GM18498 (cell line): Measurements from ENCODE around the gene TBC1D22B.

Experiments used
- ATAC-seq: cut with Tn5 transposase; IDR thresholded peaks from one replicate; pipeline ENCODE4 v1.9.1; 2021; ENCODE audit warnings: mild to moderate bottlenecking, moderate library complexity; ENCODE audit not compliant: unreplicated experiment

The TBC1D22B gene

DNA sequence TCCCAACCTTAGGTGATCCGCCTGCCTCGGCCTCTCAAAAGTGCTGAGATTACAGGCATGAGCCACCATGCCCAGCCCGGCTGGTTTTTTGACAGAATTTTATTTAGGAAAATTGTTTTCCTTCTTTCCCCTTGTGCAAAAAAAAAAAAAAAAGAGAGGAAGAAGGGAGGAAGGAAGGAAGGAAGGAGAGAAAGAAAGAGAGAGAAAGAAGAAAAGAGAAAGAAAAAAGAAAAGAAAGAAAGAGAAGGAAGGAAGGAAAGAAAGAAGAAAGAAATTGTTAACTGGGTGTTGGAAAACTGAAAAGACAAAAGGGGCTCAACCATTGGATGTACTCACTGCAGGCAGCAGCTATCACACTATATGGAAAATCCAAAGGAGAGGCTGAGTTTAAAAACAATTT lies 94.8 kb downstream of the TBC1D22B start:
- no peak for ATAC-seq

DNA sequence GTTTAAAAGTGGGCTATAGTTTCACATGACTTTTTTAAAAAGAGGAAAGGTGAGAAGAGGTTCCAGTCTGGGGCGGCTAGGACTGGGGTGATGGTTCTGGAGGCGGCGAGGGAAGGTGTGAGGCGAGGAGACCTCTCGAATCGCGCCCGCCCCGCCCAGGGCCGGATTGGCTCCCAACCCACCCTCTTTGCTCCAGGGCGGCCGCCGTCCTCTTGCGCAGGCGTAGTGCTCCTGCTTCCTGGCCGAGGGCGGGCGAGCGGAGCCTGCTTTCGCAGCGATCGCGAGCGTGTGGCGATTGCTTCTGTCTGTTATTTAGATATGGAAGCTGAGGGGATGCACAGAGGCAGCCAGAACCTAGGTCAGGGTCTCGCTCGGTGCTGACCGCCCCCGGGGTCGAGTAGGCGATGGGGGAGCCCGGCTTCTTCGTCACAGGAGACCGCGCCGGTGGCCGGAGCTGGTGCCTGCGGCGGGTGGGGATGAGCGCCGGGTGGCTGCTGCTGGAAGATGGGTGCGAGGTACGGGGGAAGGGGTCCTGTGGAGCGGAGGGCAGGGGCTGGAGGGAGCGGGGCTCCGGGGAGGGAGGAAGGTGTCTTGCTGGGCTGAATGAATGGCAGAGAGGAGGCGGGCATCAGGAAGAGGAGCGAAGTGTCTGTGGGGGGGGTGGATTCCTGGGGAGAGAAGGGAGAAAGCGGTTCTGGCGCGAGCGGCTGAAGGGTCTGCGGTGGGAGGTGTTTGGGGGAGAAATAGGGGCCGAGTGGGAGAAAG lies 96.4 kb downstream of the TBC1D22B start, which contains the start of gene RNF8:
RNF8 (plus strand) TSS at position 223 of the 765 bp plus-strand sequence; CDS start at position 405, 182 bp downstream.
- ATAC-seq: peak; percentile 93

GRCh38 chr6:37354526-37355384 lies 97.2 kb downstream of the TBC1D22B start:
- peak; percentile 13 for ATAC-seq

DNA sequence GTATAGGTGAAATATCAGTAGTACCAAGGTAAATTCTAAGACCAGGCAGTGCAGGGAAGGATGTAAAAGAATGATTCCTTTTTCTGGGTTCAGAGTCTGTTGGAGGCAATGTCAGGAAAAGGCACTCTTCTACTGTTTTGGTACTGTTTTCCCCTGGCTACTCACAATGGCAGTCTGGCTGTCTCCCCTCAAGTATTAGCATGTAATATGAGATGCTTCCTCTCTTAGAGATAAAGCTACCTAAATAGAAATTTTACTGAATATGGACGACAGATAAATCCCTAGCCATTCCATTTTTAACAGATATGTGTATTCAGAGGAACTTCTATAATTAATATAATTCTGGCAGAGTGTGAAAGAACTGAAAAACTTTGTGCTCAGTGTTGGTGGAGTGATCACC lies 99.7 kb downstream of the TBC1D22B start:
- ATAC-seq: no peak

DNA sequence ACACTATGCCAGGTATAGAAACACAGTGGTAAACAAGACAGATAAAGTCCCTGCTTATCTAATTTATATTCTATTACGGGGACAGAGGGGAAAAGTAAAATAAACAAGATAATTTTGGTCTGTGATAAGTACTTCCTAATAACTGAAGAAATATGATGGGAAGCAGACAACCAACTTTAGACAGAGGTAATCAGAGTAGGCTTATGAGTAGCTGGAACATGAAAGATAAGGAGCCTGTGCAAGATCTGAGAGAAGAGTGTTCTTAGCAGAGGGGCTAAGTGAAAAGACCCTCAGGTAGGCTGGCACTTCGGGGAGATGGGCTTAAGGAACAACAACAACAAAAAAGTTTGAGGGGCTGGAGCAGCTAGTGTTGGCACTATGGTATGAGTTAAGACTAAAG lies 100.3 kb downstream of the TBC1D22B start:
- ATAC-seq: no peak

DNA sequence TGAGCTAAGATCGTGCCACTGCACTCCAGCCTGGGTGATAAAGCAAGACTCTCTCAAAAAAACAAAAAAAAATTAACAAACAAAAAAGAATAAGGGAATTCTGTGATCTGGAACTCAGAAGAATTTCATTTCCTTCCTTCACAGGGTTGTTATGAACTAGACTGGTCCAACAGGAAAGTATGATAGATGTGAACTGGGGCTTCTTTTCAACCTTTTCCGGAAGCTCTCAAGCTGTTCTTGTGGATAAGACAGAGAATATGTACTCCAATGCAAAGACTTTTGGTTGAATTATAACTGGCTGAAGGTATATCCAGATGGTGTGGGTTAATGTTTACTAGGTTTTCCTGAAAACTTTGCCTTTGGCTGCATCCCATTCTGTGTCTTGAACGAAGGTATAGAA lies 101.5 kb downstream of the TBC1D22B start:
- ATAC-seq: no peak

DNA sequence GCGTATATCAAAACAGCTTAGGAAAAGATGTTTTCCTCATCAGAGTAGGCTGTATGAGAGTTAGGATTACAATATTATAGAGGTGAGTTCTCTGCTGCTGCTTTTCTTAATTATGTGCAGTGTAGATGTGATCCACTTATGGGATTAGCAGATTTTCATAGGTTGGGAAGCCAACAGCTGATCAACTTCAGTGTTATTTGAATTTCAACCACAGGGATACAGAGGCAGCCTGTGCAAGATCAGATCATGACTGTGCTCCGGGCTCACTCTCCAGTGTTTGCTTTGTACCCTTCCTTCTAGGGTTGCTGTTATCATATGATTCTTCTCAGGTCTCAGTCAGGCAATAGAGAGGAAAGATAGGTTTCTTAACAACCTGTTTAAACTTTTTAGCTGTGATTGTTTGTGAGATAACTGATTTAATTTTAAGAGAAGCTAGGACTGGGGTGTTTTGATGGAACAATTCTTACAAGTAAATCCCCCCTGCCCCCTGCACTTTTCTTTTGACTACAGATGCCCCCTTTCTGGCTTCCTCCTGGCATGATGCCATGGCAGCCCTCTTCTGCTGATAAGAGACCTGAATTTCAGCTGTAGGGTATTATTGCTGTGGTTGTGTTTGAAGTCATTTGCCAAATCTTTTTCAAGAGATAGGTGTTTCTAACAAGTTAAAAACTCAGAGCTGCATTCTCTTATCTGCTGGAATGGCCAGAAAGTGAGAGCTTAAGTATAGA lies 104.7 kb downstream of the TBC1D22B start:
- no peak for ATAC-seq

DNA sequence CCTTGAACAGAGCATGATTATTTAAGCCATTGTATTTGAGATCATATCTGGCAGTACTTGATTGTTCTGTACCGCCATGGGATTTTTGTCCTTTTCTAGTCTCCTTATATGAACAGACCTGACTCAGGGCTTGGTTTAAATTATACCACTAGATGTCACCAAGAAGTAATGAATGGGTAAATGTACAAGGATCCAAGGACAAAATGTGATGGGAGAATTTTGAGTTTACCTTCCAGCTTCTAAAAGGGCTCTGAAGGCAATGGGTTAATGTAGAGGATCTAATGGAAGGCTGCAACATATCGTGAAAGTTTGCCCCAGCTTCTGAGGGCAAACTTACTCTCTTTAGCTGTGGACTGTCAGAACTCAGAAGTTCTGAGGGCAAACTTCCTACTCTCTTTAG lies 108.2 kb downstream of the TBC1D22B start:
- no peak for ATAC-seq

DNA sequence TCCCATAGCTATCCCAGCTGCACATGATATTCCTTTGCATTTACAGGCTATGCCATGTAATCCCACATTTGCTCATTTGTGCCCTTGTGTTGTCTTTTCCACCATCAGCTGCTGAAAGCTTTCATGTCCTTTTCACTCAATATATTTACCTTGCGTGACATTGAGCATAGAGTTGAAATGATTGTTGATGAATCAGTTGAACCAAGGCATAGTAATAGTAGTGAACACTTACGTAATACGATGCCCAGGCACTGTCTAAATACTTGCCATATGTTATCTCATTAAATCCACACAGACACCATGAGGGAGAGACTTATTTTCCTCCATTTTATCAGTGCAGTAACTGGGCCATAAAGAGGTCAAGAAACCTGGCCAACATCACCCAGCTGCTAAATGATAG lies 109.3 kb downstream of the TBC1D22B start:
- no peak for ATAC-seq

DNA sequence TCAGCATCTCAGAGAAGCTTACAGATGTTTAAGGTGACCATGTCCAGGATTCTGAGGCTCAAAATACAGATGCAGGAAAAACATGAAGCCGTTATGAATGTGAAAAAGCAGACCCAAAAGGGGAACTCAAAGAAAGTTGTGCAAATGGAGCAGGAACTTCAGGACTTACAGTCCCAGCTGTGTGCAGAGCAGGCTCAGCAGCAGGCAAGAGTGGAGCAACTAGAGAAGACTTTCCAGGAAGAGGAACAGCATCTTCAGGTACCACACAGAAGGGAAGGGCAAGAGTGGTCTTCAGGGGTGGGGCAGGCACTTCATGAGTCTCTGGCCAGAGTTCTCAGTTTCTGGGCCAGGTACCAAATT lies 111.4 kb downstream of the TBC1D22B start:
- ATAC-seq: no peak

- no peak for ATAC-seq
Observed at GRCh38 chr6:37369321-37370201, 112.0 kb downstream of the TBC1D22B start.

- no peak for ATAC-seq
Observed at GRCh38 chr6:37371154-37372083, 113.8 kb downstream of the TBC1D22B start.

GRCh38 chr6:37372116-37372515 lies 114.5 kb downstream of the TBC1D22B start:
- no peak for ATAC-seq

DNA sequence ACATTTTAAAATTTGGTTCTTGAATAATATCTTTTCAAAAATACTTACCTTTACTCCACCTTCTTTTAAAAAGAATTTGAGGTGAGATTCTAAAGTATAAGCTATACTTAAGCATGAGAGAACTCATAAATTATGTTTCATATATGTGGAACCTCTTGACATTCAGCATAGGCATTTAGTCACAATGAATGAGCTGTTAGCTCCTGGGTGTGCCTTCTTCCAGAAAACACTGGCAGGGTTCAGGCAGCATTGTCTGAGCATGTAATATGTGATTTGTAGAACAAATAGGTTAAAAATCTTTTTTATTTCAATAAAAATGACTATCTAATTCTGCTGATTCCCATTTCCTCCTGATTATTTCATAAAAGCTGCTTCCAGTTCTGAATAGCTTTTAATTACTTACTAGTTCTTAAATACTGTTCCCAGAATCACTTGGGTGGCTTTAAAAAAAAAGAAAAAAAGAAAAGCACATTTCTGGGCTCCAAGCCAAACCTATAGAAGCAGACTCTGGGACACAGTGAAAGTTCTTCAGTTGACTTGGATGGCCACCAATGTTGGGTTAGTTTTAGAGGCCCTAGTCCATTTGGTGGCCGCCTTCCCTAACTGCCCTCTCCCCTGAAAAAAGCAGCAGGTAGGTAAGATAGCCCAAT lies 116.4 kb downstream of the TBC1D22B start:
- no peak for ATAC-seq

- ATAC-seq: no peak
Observed at GRCh38 chr6:37375376-37375775, 117.8 kb downstream of the TBC1D22B start.

DNA sequence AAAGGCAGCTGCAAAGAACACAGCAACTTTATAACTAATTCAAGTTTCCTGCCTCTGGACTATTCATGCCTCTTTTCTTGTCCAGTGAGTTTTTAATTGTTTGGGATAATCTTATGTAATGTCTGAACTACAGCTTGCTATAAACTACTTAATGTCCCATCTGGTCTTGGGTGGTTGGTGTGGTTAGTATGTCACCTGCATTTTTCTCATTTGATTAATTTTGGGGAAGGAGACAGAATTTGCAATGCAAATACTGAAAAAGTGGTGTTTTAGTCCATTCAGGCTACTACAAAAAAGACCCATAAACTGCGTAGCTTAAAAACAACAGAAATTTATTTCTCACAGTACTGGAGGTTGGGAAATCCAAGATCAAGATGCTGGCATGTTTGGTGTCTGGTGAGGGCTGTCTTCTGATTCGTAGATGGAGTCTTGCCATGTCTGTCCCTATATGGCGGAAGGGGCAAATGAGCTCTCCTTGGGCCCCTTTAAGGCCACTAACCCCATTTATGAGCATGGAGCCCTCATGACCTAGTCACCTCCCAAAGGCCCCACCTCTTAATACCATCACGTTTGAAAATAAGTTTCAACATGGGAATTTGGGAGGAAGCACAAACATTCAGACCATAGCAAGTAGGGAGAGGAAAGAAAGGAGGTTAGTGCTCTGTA lies 118.6 kb downstream of the TBC1D22B start:
- no peak for ATAC-seq

DNA sequence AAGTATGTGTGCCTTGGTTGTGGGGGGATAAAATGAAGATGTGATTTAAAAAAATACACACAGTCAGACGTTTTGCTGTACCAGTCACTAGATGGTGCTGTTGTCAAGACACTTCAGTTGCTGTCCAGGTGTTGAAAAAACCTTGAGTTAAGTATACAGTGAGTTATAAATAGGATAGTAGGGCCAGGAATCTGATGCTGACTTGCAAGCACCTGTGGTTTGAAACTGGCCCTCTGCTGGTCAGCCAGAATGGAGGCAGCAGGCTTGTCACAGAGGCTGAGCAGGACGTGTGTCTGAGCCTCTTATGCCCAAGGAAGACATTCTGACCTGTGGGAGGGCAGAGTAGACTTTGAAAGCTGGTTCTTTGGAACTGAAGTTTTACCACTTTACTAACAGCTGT lies 124.0 kb downstream of the TBC1D22B start:
- ATAC-seq: no peak
